Activated B cell treated with CpG ODN at 0.5 μM for 24 hours (primary cell): ENCODE results near the gene AMOTL1. TPM values are rescaled to one million over a fixed set of nuclear protein-coding genes. Genes with fewer than 3 reads are reported as not detected.

Experiments
- ATAC-seq: fragments of 200-7000 bp; cut with Tn5 transposase; one replicate; pipeline ENCODE4 v1.10.0; 2021; ENCODE audit warnings: low read depth, mild to moderate bottlenecking, moderate library complexity
- CTCF ChIA-PET: fragments of 350-600 bp; sonication (Branson Sonifier 250); formaldehyde crosslinking; loops from one replicate; lab custom pipeline; 2021; ENCODE audit warnings: antibody characterized with exemption; lab: Charles Lee
- POLR2A ChIA-PET: fragments of 350-600 bp; sonication (Branson Sonifier 250); formaldehyde crosslinking; loops from one replicate; lab custom pipeline; 2021; ENCODE audit warnings: antibody characterized with exemption; lab: Charles Lee
- DNase-seq: peaks from one replicate; pipeline ENCODE4 v3.0.0; 2022
- H3K27ac Mint-ChIP-seq: one replicate; pipeline ENCODE4 v1.8.0; 2020; ENCODE audit warnings: mixed read lengths
- H3K27me3 Mint-ChIP-seq: one replicate; pipeline ENCODE4 v1.8.0; 2021; ENCODE audit warnings: mixed read lengths
- H3K36me3 Mint-ChIP-seq: one replicate; pipeline ENCODE4 v1.8.0; 2021; ENCODE audit warnings: low read depth, mixed read lengths
- H3K4me1 Mint-ChIP-seq: one replicate; pipeline ENCODE4 v1.8.0; 2021; ENCODE audit warnings: mixed read lengths
- H3K4me3 Mint-ChIP-seq: one replicate; pipeline ENCODE4 v1.8.0; 2020; ENCODE audit warnings: mild to moderate bottlenecking, mixed read lengths
- H3K9me3 Mint-ChIP-seq: one replicate; pipeline ENCODE4 v1.8.0; 2020; ENCODE audit warnings: mixed read lengths
- CTCF ChIP-seq: fragments of 200-600 bp; IDR thresholded peaks from one replicate; pipeline ENCODE4 v1.8.0; 2022; ENCODE audit warnings: antibody characterized with exemption, mild to moderate bottlenecking
- intact Hi-C: fragments of 100-400 bp; cut with micrococcal nuclease; formaldehyde crosslinking; loops from one replicate; pipeline ENCODE4 v1.15.1; 2024
- total RNA-seq: library from RNA; stranded (reverse); gene quantifications from 2 replicates; pipeline ENCODE4 v1.2.3, GENCODE V29; 2022

AMOTL1 gene
- 0.54 and 1.0 TPM in 2 replicates for total RNA-seq

GRCh38 chr11:94767701-94768601 lies at the start of gene AMOTL1:
Gene AMOTL1, plus strand, starts transcription at chr11:94768356. Its CDS starts 156 bp downstream, at chr11:94768512.
- DNase-seq (peak; percentile 26), ATAC-seq (peak; percentile 85)
- POLR2A ChIA-PET = no interaction called here
- no peak for TF ChIP-seq CTCF
- Mint-ChIP-seq H3K36me3 (no peaks in the 10 kb centered on the region), H3K9me3 (no peaks in the 10 kb centered on the region), H3K4me1 (peaks cover 14% of the 10 kb centered on the region), H3K27ac (peak within 1 kb of the TSS; percentile 5), H3K4me3 (peak within 1 kb of the TSS; percentile 78), H3K27me3 (peaks cover 29% of the 10 kb centered on the region)
- CTCF ChIA-PET = no interaction called here
- intact Hi-C loops = no loop called here

- no peaks in the 10 kb centered on the region for H3K9me3 Mint-ChIP-seq
- no peak for TF ChIP-seq CTCF
- no peaks in the 10 kb centered on the region for H3K36me3 Mint-ChIP-seq
- no peak overlapping the region for H3K27ac Mint-ChIP-seq
- DNase-seq (no peak), ATAC-seq (no peak)
- ChIA-PET POLR2A (no interaction called here), CTCF (no interaction called here)
- H3K4me1 Mint-ChIP-seq = no peaks in the 10 kb centered on the region
- H3K27me3 Mint-ChIP-seq = peaks cover 37% of the 10 kb centered on the region
- intact Hi-C loops = no loop called here
- no peak overlapping the region for H3K4me3 Mint-ChIP-seq
Measured at GRCh38 chr11:94719876-94720275, 48.3 kb upstream of the AMOTL1 start.

GRCh38 chr11:94721565-94722292 lies 46.4 kb upstream of the AMOTL1 start:
- ATAC-seq (no peak), DNase-seq (no peak)
- H3K4me3 Mint-ChIP-seq = no peak overlapping the region
- CTCF ChIA-PET = no interaction called here
- peaks cover 25% of the 10 kb centered on the region for H3K27me3 Mint-ChIP-seq
- no peaks in the 10 kb centered on the region for H3K4me1 Mint-ChIP-seq
- H3K9me3 Mint-ChIP-seq = no peaks in the 10 kb centered on the region
- no peak for TF ChIP-seq CTCF
- intact Hi-C loops = no loop called here
- POLR2A ChIA-PET = no interaction called here
- no peak overlapping the region for H3K27ac Mint-ChIP-seq
- no peaks in the 10 kb centered on the region for H3K36me3 Mint-ChIP-seq

- Mint-ChIP-seq H3K27ac (no peak overlapping the region), H3K27me3 (peaks cover 19% of the 10 kb centered on the region), H3K4me3 (no peak overlapping the region), H3K4me1 (no peaks in the 10 kb centered on the region), H3K36me3 (no peaks in the 10 kb centered on the region), H3K9me3 (no peaks in the 10 kb centered on the region)
- DNase-seq (no peak), ATAC-seq (no peak)
- ChIA-PET POLR2A (no interaction called here), CTCF (no interaction called here)
- TF ChIP-seq CTCF = no peak
- intact Hi-C loops = no loop called here
Measured at GRCh38 chr11:94722735-94723134, 45.4 kb upstream of the AMOTL1 start.

- Mint-ChIP-seq H3K9me3 (no peaks in the 10 kb centered on the region), H3K36me3 (no peaks in the 10 kb centered on the region), H3K27ac (no peak overlapping the region), H3K27me3 (peaks cover 15% of the 10 kb centered on the region), H3K4me1 (no peaks in the 10 kb centered on the region), H3K4me3 (no peak overlapping the region)
- intact Hi-C loops = no loop called here
- POLR2A ChIA-PET = no interaction called here
- ATAC-seq (no peak), DNase-seq (no peak)
- TF ChIP-seq CTCF = no peak
- CTCF ChIA-PET = no interaction called here
Measured at GRCh38 chr11:94725097-94725496, 43.1 kb upstream of the AMOTL1 start.
